Mammary epithelial cell (primary cell): Measurements from ENCODE around the gene COL8A2.

Source experiments
- CTCF ChIP-seq, 2 donors: IDR thresholded peaks in 1 of 2; conservative IDR thresholded peaks in 1 of 2; 2 replicates each; pipeline ENCODE4 v1.5.1; 2011 to 2012; ENCODE audit warnings: inconsistent platforms in 2 of 2, low read length in 2 of 2, mild to moderate bottlenecking in 2 of 2, control low read depth in 1 of 2, low read depth in 1 of 2; ENCODE audit not compliant: insufficient read depth in 1 of 2; ENCODE audit errors: extremely low read depth in 1 of 2
- EZH2 ChIP-seq: IDR thresholded peaks from 2 replicates; pipeline ENCODE4 v1.6.1; 2012; ENCODE audit warnings: low read length, inconsistent platforms, borderline replicate concordance

- TF ChIP-seq CTCF (conservative IDR thresholded peaks at IDR 0.05 in 1 of 2, IDR thresholded peaks at IDR 0.05 in 1 of 2; ENCODE audit: extremely low read depth in 1 of 2, insufficient read depth in 1 of 2, low read depth in 1 of 2, low read length in 2 of 2): no peak
- TF ChIP-seq EZH2: no peak
Observed at GRCh38 chr1:36136535-36136934, 11.5 kb upstream of the COL8A2 start.
